NCI-H1105 (cell line): ENCODE measurements around the gene PHACTR1.

ENCODE experiments used
- DNase-seq: peaks from one replicate; lab custom pipeline; 2025; lab: John Stamatoyannopoulos, UW

Gene PHACTR1

GRCh38 chr6:12849809-12850198, 133.2 kb downstream of the PHACTR1 start:
- DNase-seq, result no peak

GRCh38 chr6:12851123-12851695, 134.6 kb downstream of the PHACTR1 start:
- no peak for DNase-seq

- no peak for DNase-seq
These were observed 145.0 kb downstream of the PHACTR1 start for GRCh38 chr6:12861603-12862002.

- DNase-seq, result no peak
These were observed 148.6 kb downstream of the PHACTR1 start for GRCh38 chr6:12865117-12865516.

- no peak for DNase-seq
These were observed 149.2 kb downstream of the PHACTR1 start for GRCh38 chr6:12865671-12866181.

GRCh38 chr6:12866422-12867029, 150.0 kb downstream of the PHACTR1 start:
- no peak for DNase-seq

- peak; percentile 76 for DNase-seq
These were observed 153.4 kb downstream of the PHACTR1 start for GRCh38 chr6:12869816-12870432.

GRCh38 chr6:12873691-12874090, 157.1 kb downstream of the PHACTR1 start:
- no peak for DNase-seq

GRCh38 chr6:12875051-12875450, 158.5 kb downstream of the PHACTR1 start:
- DNase-seq, result no peak

- no peak for DNase-seq
These were observed 162.2 kb downstream of the PHACTR1 start for GRCh38 chr6:12878741-12879140.

GRCh38 chr6:12882761-12883290, 166.3 kb downstream of the PHACTR1 start:
- DNase-seq, result no peak

- DNase-seq, result no peak
These were observed 168.4 kb downstream of the PHACTR1 start for GRCh38 chr6:12884983-12885382.

- no peak for DNase-seq
These were observed 170.6 kb downstream of the PHACTR1 start for GRCh38 chr6:12886961-12887775.

- no peak for DNase-seq
These were observed 173.7 kb downstream of the PHACTR1 start for GRCh38 chr6:12890171-12890790.

- DNase-seq, result no peak
These were observed 175.0 kb downstream of the PHACTR1 start for GRCh38 chr6:12891595-12891994.

GRCh38 chr6:12892151-12892550, 175.6 kb downstream of the PHACTR1 start:
- no peak for DNase-seq

- no peak for DNase-seq
These were observed 176.5 kb downstream of the PHACTR1 start for GRCh38 chr6:12893036-12893435.

- DNase-seq, result no peak
These were observed 179.2 kb downstream of the PHACTR1 start for GRCh38 chr6:12895721-12896120.

GRCh38 chr6:12896208-12896733, 179.7 kb downstream of the PHACTR1 start:
- no peak for DNase-seq

- no peak for DNase-seq
These were observed 182.0 kb downstream of the PHACTR1 start for GRCh38 chr6:12898603-12899002.

- no peak for DNase-seq
These were observed 182.7 kb downstream of the PHACTR1 start for GRCh38 chr6:12899046-12899833.
